ENCODE results near the gene ZNF385D. TPM values are rescaled to one million over a fixed set of nuclear protein-coding genes. Genes with fewer than 3 reads are reported as not detected.

ZNF385D gene
- polyA plus RNA-seq, 1 donor, result 17.4 TPM

DNA sequence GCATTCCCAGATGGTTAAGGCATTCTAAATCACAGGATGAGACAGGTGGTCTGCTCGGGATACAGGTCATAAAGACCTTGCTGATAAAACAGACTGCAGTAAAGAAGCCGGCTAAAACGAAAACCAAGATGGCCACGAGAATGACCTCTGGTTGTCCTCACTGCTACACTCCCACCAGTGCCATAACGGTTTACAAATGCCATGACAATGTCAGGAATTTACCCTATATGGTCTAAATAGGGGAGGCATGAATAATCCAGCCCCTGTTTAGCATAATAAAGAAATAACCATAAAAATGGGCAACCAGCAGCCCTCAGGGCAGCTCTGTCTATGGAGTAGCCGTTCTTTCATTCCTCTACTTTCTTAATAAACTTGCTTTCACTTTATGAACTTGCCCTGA is 151.1 kb downstream of the ZNF385D start:
- DNase-seq, result no peak

DNA sequence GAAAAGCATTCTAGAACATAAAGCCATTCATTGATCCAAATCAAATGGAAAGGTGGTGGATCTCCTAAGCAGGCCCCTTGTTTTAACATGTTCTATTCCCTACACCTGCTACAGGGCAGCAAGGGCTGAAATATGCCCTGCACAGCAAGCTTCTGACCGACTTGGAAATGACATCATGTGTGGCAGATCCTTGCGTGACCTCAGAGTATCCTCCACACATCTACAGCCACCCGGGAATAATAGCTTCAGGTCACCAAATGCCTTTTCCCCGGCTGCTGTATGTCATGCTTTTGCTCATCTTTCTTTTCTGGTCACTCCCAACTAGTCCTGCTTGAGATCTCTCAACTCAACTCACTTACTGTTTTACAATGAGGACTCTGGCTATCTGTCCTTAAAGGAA is 158.2 kb downstream of the ZNF385D start:
- no peak for DNase-seq

DNA sequence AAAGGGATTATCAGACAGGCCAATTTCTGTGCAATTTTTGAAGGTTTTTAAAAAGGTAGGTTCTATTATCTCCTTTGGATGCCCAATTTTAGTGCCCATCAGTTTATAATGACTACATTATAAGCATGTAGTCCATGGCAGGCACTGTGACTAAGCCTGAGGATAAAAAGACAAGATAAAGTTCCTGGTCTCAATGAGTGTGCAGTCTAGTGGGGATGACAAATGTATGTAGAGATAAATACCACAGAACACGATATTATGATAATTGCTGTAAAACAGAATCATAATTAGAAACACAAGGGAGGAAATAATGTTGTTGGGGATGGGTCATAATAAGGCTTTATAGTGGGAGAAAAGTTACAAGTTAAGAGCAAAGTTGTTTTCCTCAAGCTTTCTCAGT is 163.1 kb downstream of the ZNF385D start:
- DNase-seq, result no peak

DNA sequence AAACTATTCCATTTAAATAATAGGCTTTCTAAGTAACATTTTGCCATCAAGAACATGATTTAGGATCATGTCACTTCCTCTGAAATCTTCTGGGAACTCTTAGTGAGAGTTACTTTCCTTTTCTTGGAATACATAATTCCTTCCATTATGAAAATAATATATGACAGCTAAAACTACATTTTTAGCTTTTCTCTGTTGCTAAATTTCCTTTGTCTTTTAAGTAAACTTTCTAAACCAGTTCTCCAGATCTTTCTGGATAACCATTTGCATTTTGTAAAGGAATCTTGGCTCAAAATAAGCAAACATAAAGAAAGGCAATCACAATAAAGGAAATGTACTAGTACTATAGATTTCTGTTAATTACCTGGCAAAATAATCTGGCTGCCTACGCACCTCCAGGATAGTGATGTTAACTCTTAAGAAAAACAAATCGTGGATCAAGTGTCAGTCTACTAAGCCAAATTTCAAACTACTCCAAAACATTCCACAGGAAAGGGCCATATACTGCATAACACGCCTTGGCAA is 165.7 kb downstream of the ZNF385D start:
- DNase-seq, result no peak

DNA sequence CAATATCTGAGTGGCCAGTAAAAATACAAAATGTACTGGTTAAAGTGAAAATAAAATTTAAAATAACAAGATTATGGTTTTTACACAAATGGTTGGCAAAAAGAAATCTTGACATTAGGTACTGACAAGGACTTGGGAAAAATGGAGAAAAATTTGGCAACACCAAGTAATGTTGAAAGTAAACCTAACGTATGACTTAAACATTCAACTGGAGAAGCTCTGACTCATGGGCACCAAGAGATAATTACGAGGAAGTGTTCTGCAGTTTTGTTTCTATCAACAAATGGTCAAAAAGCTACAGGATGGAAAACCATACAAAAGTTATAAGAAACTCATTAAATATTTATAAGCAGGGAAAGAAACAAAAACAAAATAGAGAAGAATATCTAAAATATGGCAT is 177.7 kb downstream of the ZNF385D start:
- no peak for DNase-seq

DNA sequence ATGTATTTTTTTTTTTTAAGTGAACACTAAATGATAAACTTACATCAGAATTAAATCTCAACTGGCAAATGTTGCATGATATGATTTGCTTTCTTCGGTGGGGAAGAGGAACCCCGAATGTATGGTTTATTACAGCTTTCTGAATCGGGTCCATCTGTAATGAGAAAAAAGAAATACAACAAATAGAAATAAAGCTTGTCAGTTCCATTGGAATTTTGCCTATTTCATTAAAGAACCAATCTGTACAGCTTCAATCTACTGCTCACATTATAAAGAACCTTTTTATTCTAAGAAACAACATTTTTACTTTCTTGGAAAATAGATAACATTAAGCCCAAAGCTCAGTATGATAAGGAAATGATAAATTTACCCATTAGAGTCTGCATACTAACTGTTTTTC is 186.5 kb downstream of the ZNF385D start:
- no peak for DNase-seq

DNA sequence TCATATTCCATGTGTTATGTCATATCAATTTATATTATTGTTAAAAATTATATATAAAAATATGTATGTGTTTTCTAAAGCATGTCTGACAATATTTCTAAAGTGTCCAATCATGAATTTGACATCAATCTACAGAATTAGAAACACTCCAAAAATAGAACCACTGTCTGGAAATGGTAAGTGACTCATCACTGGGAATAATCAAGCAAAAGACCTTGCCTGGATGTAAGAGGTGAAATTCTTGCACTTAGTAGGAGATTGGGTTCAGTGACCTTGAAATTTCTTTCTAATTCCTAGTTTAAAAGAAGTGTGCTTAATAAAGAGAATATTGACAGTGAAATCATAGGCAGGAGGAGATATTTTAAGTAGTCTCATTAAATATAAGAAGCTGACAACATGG is 188.8 kb downstream of the ZNF385D start:
- DNase-seq, result no peak

DNA sequence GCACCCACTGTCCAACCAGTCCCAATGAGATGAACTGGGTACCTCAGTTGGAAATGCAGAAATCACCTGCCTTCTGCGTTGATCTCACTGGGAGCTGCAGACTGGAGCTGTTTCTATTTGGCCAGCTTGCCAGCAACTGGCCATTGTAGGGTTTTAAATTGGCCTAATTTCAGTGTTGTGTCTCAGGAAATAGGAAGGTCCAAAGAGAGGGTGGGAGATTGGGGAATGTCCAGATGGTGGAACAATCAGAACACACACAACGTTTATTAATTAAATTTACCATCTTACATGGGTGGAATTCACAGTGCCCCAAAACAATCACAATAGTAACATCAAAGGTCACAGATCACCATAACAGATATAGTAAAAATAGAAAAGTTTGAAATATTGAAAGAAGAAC is 189.5 kb downstream of the ZNF385D start:
- DNase-seq, result no peak

DNA sequence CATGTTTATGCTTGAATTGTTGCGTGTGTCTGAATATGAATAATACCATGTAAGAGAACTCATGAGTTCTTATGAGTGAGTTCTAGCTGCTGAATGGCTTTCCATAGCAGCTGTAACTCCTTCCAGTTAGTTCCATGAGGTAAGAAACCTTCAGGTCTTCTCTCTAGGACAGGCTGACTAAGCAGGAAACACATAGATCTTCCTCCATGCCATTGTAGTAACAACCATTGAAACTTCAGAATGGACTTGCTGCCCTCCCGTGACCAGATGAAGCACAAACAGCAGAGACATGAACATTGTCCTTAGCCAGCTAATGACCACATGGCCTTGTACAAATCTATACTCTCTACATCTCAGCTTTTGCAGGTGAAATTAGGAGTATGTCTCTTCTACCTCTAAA is 200.0 kb downstream of the ZNF385D start:
- DNase-seq, result no peak

DNA sequence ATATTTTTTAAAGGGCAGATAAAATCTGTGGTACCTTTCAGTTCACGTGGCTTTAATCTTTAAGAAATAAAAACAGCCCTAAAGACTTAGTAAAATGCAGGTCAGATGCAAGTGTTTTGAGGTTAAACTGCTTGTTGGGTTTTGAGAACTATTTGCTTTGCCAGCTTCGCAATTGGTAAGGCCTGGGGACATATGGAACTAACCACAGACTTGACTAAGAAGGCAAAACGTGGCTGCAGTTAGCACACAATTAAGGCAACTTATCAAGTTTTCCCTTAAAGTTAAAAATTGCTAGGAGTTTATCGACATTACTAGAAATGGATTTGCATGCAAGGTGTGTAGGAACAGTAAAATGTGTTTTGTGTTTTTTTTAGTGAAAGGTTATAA is 206.9 kb downstream of the ZNF385D start:
- no peak for DNase-seq

DNA sequence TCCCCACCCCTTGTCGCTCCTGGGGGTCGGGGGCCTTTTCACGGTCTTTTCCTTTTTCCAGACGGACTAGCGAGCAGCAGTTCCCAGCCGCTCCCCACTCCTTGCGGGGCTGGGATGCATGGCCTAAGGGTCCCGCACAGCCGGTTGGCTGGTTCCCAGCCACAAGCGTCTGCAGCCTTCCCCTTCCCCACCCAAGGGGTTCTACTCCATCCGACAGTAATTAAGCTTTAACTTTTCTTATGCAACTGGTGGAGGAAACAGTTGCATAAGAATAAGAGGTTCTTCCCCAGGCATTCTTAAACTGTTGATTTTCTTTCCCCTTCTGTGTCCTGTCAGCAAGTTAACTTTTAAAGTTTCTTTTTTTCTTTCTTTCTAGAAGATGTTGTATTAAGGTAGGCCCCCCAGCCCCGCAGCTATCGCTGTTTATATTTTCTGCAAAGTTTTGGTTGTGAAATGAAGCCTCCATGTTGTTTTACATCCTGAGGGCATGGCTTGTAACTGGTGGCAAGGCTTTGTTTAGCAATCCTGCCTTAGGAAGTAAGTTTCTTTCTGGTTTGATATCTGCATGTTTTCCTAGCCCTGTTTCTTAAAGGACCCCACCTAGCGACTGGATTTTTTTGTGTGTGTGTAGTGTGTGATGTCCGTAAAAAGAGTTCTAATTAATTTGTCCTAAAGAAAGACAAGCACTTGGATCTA is 207.5 kb downstream of the ZNF385D start:
- DNase-seq, result no peak

DNA sequence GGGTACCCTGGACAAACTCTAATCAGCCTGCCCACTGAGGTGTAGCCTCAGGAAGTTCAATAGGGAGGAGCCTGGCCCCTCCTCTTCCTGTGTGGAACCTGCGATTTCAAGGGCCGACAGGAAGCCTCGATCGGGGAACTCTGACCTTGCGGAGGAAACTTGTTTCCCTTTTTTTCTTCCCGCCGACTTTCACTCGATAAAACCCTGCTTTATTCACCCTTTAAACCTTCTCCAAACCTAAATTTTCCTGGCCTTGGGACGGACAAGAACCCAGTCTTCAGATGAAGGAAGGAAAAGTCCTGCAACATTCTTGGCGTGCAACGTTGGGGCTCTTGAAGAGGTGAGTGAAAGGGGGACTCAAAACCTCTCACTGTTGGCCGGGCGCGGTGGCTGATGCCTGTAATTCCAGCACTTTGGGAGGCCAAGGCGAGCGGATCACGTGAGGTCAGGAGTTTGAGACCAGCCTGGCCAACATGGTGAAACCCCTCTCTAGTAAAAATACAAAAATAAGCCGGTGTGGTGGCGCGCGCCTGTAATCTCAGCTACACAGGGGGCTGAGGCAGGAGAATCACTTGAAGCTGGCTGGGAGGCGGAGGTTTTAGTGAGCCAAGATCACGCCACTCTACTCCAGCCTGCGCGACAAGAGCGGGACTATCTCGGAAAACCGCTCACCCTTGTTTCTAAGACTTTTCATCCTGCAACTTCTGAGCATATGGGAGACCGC is 208.2 kb downstream of the ZNF385D start:
- no peak for DNase-seq

DNA sequence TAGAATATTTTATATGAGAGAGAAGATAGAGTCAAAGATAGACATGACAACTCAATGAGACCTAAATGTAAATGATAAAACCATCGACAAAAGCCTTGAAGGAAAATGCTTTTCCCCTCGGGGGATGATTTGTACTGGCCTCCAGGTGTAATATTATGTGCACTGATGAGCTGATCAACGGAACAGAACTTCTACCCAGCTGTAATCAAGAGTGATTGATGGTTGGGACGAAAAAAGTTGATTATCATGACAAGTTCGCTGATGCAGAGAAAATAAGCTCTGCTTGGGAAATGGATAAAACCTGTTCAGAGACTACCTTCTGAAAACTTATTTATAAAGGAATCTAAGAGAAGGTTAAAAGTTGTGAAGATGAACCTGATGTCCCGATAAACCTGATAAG is 210.7 kb downstream of the ZNF385D start:
- DNase-seq, result no peak

DNA sequence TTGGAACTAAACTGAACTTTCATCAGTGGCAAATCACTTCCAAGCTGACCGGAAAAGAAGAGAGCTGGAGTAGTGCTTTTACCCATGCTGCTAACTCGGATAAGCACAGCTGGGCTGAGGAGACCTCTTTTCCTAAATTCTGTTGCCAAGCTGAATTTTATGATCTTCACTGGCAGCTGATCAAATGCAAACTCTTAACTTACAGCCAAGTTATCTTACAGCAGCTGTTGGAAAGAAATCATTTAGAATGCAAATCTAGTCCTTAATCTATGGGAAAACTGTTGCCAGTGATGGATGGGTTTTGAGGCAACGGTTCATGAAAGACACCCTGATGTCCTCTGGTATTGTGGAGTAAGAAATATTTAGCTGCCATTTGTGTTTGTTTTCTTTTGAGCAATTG is 216.5 kb downstream of the ZNF385D start:
- no peak for DNase-seq

DNA sequence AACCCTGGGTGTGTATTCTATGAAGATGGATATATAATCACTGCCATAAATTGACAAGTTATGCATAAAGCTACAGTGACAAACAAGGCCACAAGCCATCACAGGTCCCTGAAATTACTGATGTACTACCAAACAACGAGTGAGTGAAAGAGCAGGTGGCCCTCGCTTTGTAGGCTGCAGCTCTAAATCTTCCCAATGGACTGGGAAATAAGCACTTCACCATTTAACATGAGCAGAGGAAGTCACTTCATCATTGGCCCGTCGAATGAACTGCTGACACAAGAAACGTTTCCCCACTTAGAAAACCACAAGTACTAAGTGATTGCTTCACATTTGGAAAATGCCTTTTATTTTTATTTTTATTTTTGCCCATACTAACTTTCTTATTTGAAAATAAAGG is 218.0 kb downstream of the ZNF385D start:
- DNase-seq, result no peak

DNA sequence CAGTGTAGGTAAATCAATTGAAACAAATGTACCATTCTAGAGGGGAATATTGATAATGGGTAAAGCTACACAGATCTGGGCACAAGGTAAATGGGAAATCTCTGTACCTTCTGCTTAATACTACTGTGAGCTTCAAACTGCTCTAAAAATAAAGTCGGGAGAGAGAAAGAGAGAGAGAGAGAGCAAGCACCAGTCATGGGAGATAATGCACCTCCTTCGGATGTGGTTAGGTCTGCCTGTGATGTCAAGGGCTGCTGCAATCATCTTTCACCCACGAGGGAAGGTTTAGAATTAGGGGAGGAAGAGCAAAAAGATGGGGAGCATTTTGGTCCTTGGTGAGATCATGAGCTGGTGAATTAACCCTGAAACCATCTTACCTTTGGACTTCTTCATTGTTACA is 219.1 kb downstream of the ZNF385D start:
- no peak for DNase-seq

DNA sequence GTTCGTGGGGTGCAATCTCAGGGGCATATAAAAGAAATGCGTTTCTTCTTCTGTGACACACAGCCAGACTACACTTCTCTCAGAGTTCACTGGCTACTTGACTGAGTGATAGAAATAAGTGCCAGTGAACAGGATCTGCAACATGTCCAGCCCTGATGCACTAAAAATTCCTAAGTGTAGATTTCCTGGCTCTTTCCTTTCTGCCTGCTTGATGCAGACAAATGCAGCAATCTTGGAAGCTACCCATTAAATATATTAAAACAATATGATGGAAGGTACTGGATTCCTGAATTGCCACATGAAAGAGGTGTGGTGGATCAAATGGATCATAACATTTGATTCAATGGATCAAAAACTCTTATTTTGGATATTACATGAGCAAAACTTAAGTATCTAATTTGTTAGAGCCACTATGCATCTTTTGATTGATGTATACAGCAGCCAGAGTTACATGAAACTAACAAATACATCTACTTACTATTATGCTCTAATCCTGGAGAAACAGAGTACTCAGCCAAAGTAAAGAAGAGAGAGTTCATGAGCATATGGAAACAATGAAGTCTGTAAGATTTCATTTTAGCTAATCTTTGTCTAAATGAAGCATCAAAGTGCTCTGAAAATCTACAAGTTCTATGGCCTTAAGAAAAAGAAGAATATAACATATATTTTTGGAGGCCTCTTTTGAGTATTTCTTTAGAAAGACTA is 222.6 kb downstream of the ZNF385D start:
- no peak for DNase-seq

DNA sequence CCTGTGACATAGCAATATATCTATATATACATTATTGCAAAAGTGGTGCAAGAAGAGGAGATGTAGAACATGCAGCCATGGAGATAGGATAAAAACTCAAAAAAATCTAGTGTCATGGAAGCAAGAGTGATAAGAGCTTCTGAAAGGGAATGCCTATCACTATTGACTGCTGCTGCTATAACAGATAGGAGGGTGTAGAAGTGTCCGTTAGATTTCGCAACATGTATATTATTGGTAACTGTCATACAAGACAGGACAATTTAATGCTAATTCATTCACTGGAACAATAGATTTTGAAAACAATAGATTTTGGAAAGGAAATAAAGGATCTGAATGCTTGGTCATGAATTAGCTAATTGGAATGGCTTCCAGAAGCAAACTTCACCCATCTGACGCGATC is 224.5 kb downstream of the ZNF385D start:
- DNase-seq, result no peak

DNA sequence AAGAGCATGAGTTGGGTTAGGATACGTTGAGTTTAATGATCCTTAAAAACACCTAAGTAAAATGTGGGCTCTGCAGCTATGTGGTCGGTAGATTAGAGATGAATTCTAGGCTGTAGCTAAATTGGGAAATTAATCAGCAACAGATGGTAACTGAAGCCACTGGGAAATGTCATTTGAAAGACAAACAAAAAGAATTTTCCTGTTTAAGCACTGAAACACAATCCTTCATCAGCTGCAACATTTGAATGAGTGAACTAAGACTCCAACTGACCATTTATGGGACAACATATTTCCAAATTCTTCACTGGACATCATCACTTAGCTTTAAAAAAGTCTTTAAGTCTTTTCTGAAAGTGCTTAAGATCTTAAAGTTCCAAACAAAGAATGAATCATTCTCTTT is 226.9 kb downstream of the ZNF385D start:
- DNase-seq, result no peak

DNA sequence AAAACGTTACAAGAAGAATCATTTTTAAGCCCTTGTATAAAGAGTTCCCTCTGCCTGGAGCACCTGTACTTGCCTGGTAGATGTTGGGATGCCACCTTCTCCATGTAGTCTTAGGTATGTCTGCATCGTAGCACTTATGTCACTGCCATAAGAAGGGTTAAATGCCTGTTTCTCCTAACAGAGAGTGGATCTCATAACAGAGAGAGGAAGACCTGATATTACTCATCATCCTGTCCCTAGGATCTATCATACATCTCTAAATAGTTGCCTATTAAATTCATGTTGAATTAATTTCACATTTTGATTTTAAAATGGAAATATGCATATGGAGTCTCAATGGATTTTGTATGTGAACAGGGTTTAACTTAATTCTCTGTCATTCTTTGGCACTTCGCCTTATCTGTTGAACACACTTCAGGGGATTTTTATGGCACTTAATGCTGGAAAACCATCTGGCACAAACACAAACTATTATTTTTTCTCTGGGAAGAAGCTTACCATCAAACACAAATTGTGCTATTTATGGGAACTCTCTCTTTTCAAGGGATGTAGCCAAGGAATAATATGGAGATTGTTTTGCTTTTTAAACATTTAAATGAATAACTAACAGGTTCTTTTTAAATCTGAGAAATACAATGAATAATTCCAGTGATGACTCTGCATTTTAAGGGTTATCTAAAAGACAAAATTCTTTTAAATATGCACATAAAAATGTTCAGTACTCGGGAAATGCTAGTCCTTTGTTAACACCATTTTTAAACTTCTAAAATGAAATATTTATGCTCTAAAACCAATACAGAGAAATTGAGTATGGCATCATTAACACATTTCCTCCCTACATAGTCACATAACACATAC is 230.7 kb downstream of the ZNF385D start:
- DNase-seq, result no peak

DNA sequence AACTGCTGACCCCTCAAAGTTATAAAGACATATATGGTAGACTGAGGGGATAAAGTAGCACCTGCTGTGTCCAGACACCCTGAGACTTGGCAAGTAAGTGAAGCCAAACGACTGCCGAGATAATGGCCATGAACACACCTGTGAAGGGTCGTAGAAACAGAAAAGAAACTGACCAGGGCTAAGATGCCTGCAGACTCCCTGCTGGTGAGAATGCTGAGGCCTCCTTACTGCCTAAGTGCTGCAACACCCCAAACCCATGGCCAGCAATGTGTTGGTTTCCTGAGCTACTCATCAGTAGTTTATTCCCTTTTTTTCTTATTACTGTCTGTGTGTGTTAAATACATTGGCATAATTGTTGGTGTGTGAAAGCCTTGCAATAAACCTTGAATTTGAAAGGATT is 233.8 kb downstream of the ZNF385D start:
- no peak for DNase-seq

DNA sequence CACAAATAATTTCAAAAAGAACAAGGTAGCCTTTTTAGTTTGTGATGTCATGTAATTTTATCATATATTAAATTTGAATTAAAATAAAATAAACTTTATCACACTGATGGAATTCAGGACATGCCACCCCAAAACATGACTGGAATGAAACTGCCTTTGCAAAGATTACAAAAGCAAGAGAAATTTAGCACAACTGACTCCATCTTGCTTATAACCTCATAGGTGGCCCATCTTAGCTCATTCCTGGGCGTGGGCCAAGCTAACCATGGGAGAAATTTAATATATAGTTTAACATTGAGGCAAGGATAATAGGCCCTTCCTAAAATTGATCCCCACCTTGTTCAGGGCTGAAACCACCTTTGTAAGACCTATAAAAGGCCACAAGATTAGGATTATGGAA is 235.6 kb downstream of the ZNF385D start:
- no peak for DNase-seq

All from left kidney (tissue), 2 donors.